Spinal cord (tissue), 10 donors: ENCODE data around the gene PPP1R2. TPM values are rescaled to one million over a fixed set of nuclear protein-coding genes. Genes with fewer than 3 reads are reported as not detected.
"Not testable (repeated sequence)": the region's sequence is repeated elsewhere in the genome, so short reads cannot be mapped to it uniquely, and the experiment has no call there.

Source experiments
- DNase-seq, 6 donors: peaks; one replicate each; pipeline versions ENCODE4 v3.0.0 to v3.0.0-alpha.2; 2013 to 2015; ENCODE audit warnings: low spot score in 6 of 6, low read depth in 4 of 6
- H3K27ac ChIP-seq: one replicate; pipeline ENCODE4 v1.5.1; 2013; ENCODE audit warnings: low read depth, low read length, control low read depth
- H3K27me3 ChIP-seq: one replicate; pipeline ENCODE4 v1.6.1; 2013; ENCODE audit warnings: low read length; ENCODE audit not compliant: control insufficient read depth, insufficient read depth
- H3K36me3 ChIP-seq: one replicate; pipeline ENCODE4 v1.6.1; 2013; ENCODE audit warnings: low read length; ENCODE audit not compliant: control insufficient read depth, insufficient read depth
- H3K4me1 ChIP-seq: one replicate; pipeline ENCODE4 v1.6.1; 2013; ENCODE audit warnings: low read length; ENCODE audit not compliant: control insufficient read depth, insufficient read depth
- H3K4me3 ChIP-seq: one replicate; pipeline ENCODE4 v1.5.1; 2013; ENCODE audit warnings: low read depth, low read length, control low read depth
- H3K9me3 ChIP-seq: one replicate; pipeline ENCODE4 v1.6.1; 2013; ENCODE audit warnings: low read length; ENCODE audit not compliant: control insufficient read depth, insufficient read depth
- WGBS: methylation state at CpG from one replicate; pipeline ENCODE4 v1.1.5; 2013; ENCODE audit warnings: missing lambda C conversion rate; ENCODE audit not compliant: insufficient coverage; 5-methylcytosine and 5-hydroxymethylcytosine counted together
- long read RNA-seq, 4 donors: transcript quantifications; one replicate each; lab custom pipeline, GENCODE V29; 2026
- polyA plus RNA-seq, 2 donors: library from polyadenylated mRNA; unstranded; fragments of 120-200 nt; gene quantifications; one replicate each; pipeline ENCODE4 v1.2.1, GENCODE V29; 2013; ENCODE audit not compliant: insufficient read length in 2 of 2
- total RNA-seq, 2 donors: library from RNA; depleted of rRNA in 1 of 2; stranded (reverse); fragments of 120-200 nt in 1 of 2; fragments of >200 nt in 1 of 2; gene quantifications; one replicate each; pipeline versions ENCODE4 v1.2.3 to v1.2.4, GENCODE V29; 2013 to 2014
- donor health status: healthy.

PPP1R2 gene
- total RNA-seq (100 to 1,000 TPM in 1 of 2 donors, 10 to 100 TPM in 1; 57.6 to 123 TPM), polyA plus RNA-seq (10 to 100 TPM; 54.1 to 66.1 TPM)
- long read RNA-seq, donor 1, transcript PPP1R2-206 (6 exons, 3,450 nt) = major isoform, 31 of 33 reads
- long read RNA-seq, donor 1, partial matches to known transcripts = 0 of 33 reads
- long read RNA-seq, donor 1, other reads (novel, unspliced or antisense) = 0 of 33 reads
- long read RNA-seq, donor 2, transcript PPP1R2-206 (6 exons, 3,450 nt) = major isoform, 7 of 8 reads
- long read RNA-seq, donor 2, partial matches to known transcripts = 0 of 8 reads
- long read RNA-seq, donor 2, other reads (novel, unspliced or antisense) = 0 of 8 reads
- long read RNA-seq, donor 3, transcript PPP1R2-206 (6 exons, 3,450 nt) = major isoform, 14 of 20 reads
- long read RNA-seq, donor 3, partial matches to known transcripts = 0 of 20 reads
- long read RNA-seq, donor 3, other reads (novel, unspliced or antisense) = 0 of 20 reads
- long read RNA-seq, donor 4, transcript PPP1R2-206 (6 exons, 3,450 nt) = major isoform, 18 of 26 reads
- long read RNA-seq, donor 4, transcript PPP1R2-204 (2 exons, 889 nt) = minor isoform, 5 of 26 reads
- long read RNA-seq, donor 4, partial matches to known transcripts = 0 of 26 reads
- long read RNA-seq, donor 4, other reads (novel, unspliced or antisense) = 0 of 26 reads

GRCh38 chr3:195542698-195543499 lies at the start of gene PPP1R2:
Gene PPP1R2, minus strand, starts transcription at chr3:195543325. Its CDS starts 300 bp downstream, at chr3:195543025.
- under 1% methylated on average over 88 of the region's 95 CpGs for WGBS
- Histone ChIP-seq H3K27ac (peak within 1 kb of the TSS; percentile 74), H3K4me1 (peaks cover 17% of the 10 kb centered on the region), H3K36me3 (no peaks in the 10 kb centered on the region), H3K4me3 (peak within 1 kb of the TSS; percentile 75), H3K9me3 (no peaks in the 10 kb centered on the region), H3K27me3 (peaks cover 9% of the 10 kb centered on the region)
- peak; percentile 89 to 98 (median 91) for DNase-seq

GRCh38 chr3:195591852-195592251 lies 48.7 kb upstream of the PPP1R2 start:
- Histone ChIP-seq H3K4me1 (no peaks in the 10 kb centered on the region), H3K4me3 (no peak overlapping the region), H3K27ac (no peak overlapping the region), H3K27me3 (no peaks in the 10 kb centered on the region), H3K36me3 (no peaks in the 10 kb centered on the region), H3K9me3 (no peaks in the 10 kb centered on the region)
- no peak for DNase-seq
- WGBS = 90% methylated on average over 1 of the region's 2 CpGs

DNA sequence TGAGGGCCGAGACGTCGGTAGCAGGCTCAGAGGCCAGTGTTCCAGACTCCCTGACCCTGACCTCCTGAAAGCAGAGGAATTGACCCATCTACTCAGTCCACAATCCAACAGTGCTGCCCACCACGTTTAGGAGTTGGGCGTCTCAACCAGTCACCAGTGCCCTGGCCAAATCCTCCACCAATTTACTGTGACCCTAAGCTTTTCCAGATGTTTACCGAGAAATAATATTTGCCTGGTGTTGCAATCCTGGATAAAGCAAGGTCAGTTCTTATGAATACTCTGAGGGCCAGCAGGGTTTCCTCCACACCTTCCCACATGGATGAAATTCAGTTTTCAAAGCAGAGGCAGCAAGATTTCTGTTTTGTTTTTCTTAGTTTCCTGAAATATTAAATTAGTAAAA lies 48.1 kb upstream of the PPP1R2 start:
- no peaks in the 10 kb centered on the region for H3K9me3 ChIP-seq
- 52% methylated on average over 5 of the region's 6 CpGs for WGBS
- no peaks in the 10 kb centered on the region for H3K27me3 ChIP-seq
- no peaks in the 10 kb centered on the region for H3K4me1 ChIP-seq
- no peak overlapping the region for H3K4me3 ChIP-seq
- DNase-seq = no peak
- H3K27ac ChIP-seq = no peak overlapping the region
- no peaks in the 10 kb centered on the region for H3K36me3 ChIP-seq

GRCh38 chr3:195590381-195590780 lies 47.3 kb upstream of the PPP1R2 start:
- not testable (repeated sequence) for H3K27ac ChIP-seq, H3K4me1 ChIP-seq, H3K4me3 ChIP-seq, H3K27me3 ChIP-seq, H3K9me3 ChIP-seq, DNase-seq, H3K36me3 ChIP-seq
- WGBS = 95% methylated on average over 2 of the region's 2 CpGs

- H3K27ac ChIP-seq, DNase-seq, H3K4me3 ChIP-seq, H3K4me1 ChIP-seq, H3K9me3 ChIP-seq, H3K36me3 ChIP-seq, H3K27me3 ChIP-seq: not testable (repeated sequence)
- 75% methylated on average over 4 of the region's 6 CpGs for WGBS
Observed at GRCh38 chr3:195589796-195590195, 46.7 kb upstream of the PPP1R2 start.

DNA sequence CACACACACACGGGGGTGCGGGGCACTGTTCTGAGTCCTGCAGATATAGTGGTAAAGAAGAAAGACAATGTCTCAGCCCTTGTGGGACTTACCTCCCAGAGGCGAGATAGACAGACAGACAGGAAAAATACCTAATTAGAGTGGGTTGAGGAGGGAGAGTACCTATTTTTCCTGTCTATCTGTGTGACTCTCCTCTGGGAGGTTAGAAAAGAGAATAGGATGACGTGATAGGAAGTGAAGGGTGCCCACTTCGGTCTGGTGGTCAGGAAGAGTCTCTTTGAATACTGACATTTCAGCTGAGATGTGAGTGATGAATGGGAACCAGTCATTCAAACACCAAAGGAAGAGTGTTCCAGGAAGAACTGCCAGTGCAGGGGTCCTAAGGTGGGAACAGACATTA lies 44.7 kb upstream of the PPP1R2 start:
- DNase-seq = no peak
- 94% methylated on average over 3 of the region's 5 CpGs for WGBS
- no peaks in the 10 kb centered on the region for H3K9me3 ChIP-seq
- no peak overlapping the region for H3K4me3 ChIP-seq
- H3K27ac ChIP-seq = no peak overlapping the region
- no peaks in the 10 kb centered on the region for H3K36me3 ChIP-seq
- peaks cover 6% of the 10 kb centered on the region for H3K4me1 ChIP-seq
- no peaks in the 10 kb centered on the region for H3K27me3 ChIP-seq

GRCh38 chr3:195587406-195587805 lies 44.3 kb upstream of the PPP1R2 start:
- H3K9me3 ChIP-seq = no peaks in the 10 kb centered on the region
- H3K4me1 ChIP-seq = peaks cover 6% of the 10 kb centered on the region
- H3K36me3 ChIP-seq = no peaks in the 10 kb centered on the region
- H3K27ac ChIP-seq = no peak overlapping the region
- DNase-seq = no peak
- H3K4me3 ChIP-seq = no peak overlapping the region
- WGBS = no CpG with 5 or more reads among the region's 4 CpGs
- no peaks in the 10 kb centered on the region for H3K27me3 ChIP-seq

GRCh38 chr3:195584543-195584870 lies 41.4 kb upstream of the PPP1R2 start:
- no peaks in the 10 kb centered on the region for H3K27me3 ChIP-seq
- peak overlapping the region; percentile 65 for H3K27ac ChIP-seq
- WGBS = 63% methylated on average over 3 of the region's 4 CpGs
- H3K36me3 ChIP-seq = no peaks in the 10 kb centered on the region
- H3K4me1 ChIP-seq = peaks cover 20% of the 10 kb centered on the region
- DNase-seq = no peak
- H3K9me3 ChIP-seq = no peaks in the 10 kb centered on the region
- no peak overlapping the region for H3K4me3 ChIP-seq

DNA sequence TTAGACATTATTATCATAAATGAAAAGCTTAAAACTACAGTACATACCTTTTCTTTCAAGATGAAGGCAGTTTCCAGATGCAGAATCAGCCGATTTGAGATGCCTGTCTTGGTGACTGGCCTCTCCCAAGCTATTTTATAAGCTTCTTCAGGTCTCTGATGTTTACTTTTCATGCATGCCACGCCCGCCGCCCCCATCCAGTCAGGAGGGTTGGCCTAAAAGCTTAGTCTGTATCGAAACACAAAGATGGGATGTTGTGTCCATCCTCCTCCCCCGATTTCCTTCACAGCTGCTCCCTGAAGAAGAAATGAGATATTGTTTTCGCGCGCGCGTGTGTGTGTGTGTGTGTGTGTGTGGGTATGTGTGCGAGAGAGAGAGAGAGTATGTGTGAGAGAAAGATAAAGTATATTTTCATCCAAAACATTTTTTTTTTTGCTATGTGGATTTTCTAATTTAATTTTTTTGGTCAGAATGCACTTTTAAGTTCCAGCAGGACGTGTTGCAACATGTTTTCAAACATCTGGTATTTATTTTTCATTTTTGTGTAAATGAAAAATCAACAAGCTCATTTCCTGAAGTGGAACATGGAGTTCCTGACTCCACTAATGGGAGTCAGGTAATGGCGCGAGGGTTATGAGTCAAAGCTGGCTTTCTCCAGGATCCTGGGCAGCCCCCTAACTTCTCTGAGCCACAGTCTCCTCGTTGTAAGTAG lies 40.9 kb upstream of the PPP1R2 start, which contains the start of gene APOD:
APOD (minus strand) TSS at position 110 of the 712 bp plus-strand sequence. CDS start 4,479 bp downstream, outside the sequence.
- no peaks in the 10 kb centered on the region for H3K9me3 ChIP-seq
- peak within 1 kb of the TSS; percentile 28 for H3K4me3 ChIP-seq
- 55% methylated on average over 5 of the region's 16 CpGs for WGBS
- peaks cover 24% of the 10 kb centered on the region for H3K4me1 ChIP-seq
- DNase-seq = peak in 3 of 6 donors; percentile 30 to 83 (median 67)
- H3K36me3 ChIP-seq = no peaks in the 10 kb centered on the region
- peak within 1 kb of the TSS; percentile 65 for H3K27ac ChIP-seq
- H3K27me3 ChIP-seq = no peaks in the 10 kb centered on the region
